HL-60 (cell line): ENCODE data around the gene TMEM132D.

Experiments used
- DNase-seq, 2 experiments: peaks; one replicate each; pipeline ENCODE4 v3.0.0-alpha.2; 2010 to 2020; ENCODE audit warnings: low read depth in 1 of 2, low spot score in 1 of 2
- H3K27ac ChIP-seq: fragments of 250-450 bp; sonication (Bioruptor Pico); replicated peaks from 2 replicates; pipeline ENCODE4 v1.5.1; 2020; ENCODE audit warnings: mild to moderate bottlenecking, moderate library complexity
- H3K27me3 ChIP-seq: fragments of 250-450 bp; sonication (Bioruptor Pico); 2 replicates; pipeline ENCODE4 v1.5.1; 2021; ENCODE audit warnings: mild to moderate bottlenecking, moderate library complexity; ENCODE audit not compliant: insufficient read depth, poor library complexity, severe bottlenecking
- H3K4me3 ChIP-seq: replicated peaks from 2 replicates; pipeline ENCODE4 v1.5.1; 2011; ENCODE audit warnings: mild to moderate bottlenecking, control low read depth, low read length; ENCODE audit not compliant: insufficient read depth
- CTCF ChIP-seq: IDR thresholded peaks from one replicate; pipeline ENCODE4 v1.5.1; 2011; ENCODE audit warnings: low read length, control low read depth, inconsistent platforms; ENCODE audit not compliant: insufficient read depth
- GABPA ChIP-seq: IDR thresholded peaks from 2 replicates; pipeline ENCODE4 v1.6.1; 2012; ENCODE audit warnings: low read depth
- POLR2AphosphoS5 ChIP-seq: IDR thresholded peaks from 2 replicates; pipeline ENCODE4 v1.6.1; 2012; ENCODE audit warnings: low read depth
- REST ChIP-seq: IDR thresholded peaks from 2 replicates; pipeline ENCODE4 v1.6.1; 2012; ENCODE audit warnings: low read depth; ENCODE audit not compliant: insufficient replicate concordance
- SPI1 ChIP-seq: IDR thresholded peaks from 2 replicates; pipeline ENCODE4 v1.6.1; 2012; ENCODE audit warnings: low read depth, mild to moderate bottlenecking, borderline replicate concordance

Gene TMEM132D

DNA sequence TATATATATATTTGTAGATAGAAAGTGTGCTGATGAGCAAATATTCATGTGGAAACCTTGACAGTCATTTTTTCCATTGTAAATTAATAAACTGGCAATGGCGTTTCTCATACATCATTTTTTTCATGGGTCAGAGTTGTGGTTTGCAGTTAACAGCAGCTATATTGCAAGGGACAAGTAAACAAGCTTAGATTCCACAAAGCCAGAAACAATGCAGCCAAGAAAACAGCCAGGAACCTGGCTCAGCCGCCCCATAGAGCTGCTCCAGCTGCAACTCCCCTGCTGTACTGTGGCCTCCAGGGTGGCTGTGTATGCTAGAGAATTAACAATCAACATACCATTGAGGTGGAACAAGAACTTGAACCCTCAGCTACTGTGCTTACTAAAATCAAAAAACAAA, 298.2 kb downstream of the TMEM132D start:
- no peak for DNase-seq
- Histone ChIP-seq H3K27me3 (no peaks in the 10 kb centered on the region), H3K27ac (no peak overlapping the region), H3K4me3 (no peak overlapping the region)
- TF ChIP-seq GABPA (no peak), SPI1 (no peak), REST (no peak), CTCF (no peak), POLR2AphosphoS5 (no peak)

GRCh38 chr12:129604506-129604905, 299.3 kb downstream of the TMEM132D start:
- H3K27me3 ChIP-seq = no peaks in the 10 kb centered on the region
- TF ChIP-seq SPI1 (no peak), GABPA (no peak), REST (no peak)
- no peak overlapping the region for H3K27ac ChIP-seq
- no peak overlapping the region for H3K4me3 ChIP-seq
- no peak for DNase-seq

DNA sequence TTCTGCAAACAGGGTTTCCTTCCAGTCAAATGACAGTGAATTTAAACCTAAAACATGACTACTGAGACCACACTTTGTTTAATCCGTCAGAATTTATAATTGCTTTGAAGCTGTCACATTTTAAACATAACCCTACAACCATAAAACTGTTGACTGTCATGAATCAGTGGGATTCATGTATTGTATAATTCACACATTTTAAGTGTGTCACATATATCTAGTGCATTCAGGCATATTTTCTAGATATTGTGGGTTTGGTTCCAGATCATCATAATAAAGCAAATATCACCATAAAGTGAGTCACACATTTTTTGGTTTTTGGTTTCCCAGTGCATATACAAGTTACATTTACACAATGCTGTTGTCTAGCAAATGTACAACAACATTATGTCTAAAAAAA, 304.4 kb downstream of the TMEM132D start:
- no peak for DNase-seq
- no peaks in the 10 kb centered on the region for H3K27me3 ChIP-seq
- no peak for TF ChIP-seq POLR2AphosphoS5
- no peak for TF ChIP-seq REST
- TF ChIP-seq SPI1 = no peak
- TF ChIP-seq CTCF = no peak
- TF ChIP-seq GABPA = no peak
- H3K27ac ChIP-seq = no peak overlapping the region
- H3K4me3 ChIP-seq = no peak overlapping the region

- TF ChIP-seq GABPA (no peak), SPI1 (no peak), POLR2AphosphoS5 (no peak), CTCF (no peak), REST (no peak)
- DNase-seq = no peak
- Histone ChIP-seq H3K27ac (no peak overlapping the region), H3K27me3 (no peaks in the 10 kb centered on the region), H3K4me3 (no peak overlapping the region)
These were observed 309.7 kb downstream of the TMEM132D start for GRCh38 chr12:129594098-129594497.
